ENCODE results near the gene ICE2. TPM values are rescaled to one million over a fixed set of nuclear protein-coding genes. Genes with fewer than 3 reads are reported as not detected.

Gene ICE2
- total RNA-seq, 3 donors from 2014 or later: 31.5 to 47.5 (median 36.3) TPM

GRCh38 chr15:60493166-60493565 is 14.2 kb upstream of the ICE2 start:
- Histone ChIP-seq H3K4me3 (no peak overlapping the region), H3K4me1 (ENCODE audit: low read depth) (no peaks in the 10 kb centered on the region), H3K9me3 (no peaks in the 10 kb centered on the region), H3K36me3 (ENCODE audit: low read depth) (no peaks in the 10 kb centered on the region)
- DNase-seq (no peak), ATAC-seq (no peak)
- TF ChIP-seq, protein P1, sequence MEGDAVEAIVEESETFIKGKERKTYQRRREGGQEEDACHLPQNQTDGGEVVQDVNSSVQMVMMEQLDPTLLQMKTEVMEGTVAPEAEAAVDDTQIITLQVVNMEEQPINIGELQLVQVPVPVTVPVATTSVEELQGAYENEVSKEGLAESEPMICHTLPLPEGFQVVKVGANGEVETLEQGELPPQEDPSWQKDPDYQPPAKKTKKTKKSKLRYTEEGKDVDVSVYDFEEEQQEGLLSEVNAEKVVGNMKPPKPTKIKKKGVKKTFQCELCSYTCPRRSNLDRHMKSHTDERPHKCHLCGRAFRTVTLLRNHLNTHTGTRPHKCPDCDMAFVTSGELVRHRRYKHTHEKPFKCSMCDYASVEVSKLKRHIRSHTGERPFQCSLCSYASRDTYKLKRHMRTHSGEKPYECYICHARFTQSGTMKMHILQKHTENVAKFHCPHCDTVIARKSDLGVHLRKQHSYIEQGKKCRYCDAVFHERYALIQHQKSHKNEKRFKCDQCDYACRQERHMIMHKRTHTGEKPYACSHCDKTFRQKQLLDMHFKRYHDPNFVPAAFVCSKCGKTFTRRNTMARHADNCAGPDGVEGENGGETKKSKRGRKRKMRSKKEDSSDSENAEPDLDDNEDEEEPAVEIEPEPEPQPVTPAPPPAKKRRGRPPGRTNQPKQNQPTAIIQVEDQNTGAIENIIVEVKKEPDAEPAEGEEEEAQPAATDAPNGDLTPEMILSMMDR (IDR thresholded peaks at IDR 0.05): no peak
- intact Hi-C loops (cut with DNase I, micrococcal nuclease): no loop called here

DNA sequence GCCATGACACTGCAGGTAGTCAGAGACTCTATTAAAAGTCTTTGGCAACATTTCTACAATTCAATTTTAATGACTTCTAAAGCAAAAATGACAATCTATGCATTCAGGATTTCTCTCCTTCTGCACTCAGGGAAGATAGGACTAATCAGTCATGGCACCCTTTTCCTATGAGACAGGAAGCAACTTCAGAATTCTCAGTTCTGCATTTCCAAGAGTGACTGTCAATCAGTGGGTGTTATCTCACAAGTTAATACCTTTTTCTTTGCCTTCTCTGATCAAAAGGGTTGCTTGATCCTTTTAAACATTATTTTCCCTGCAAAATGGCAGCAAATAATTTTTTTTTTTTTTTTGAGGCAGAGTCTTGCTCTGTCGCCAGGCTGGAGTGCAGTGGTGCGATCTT is 7.8 kb upstream of the ICE2 start:
- DNase-seq (no peak), ATAC-seq (no peak)
- H3K36me3 ChIP-seq (ENCODE audit: low read depth): no peaks in the 10 kb centered on the region
- TF ChIP-seq, protein P1 (IDR thresholded peaks at IDR 0.05): no peak
- no peaks in the 10 kb centered on the region for H3K4me1 ChIP-seq (ENCODE audit: low read depth)
- no peak overlapping the region for H3K4me3 ChIP-seq
- intact Hi-C loops (cut with DNase I, micrococcal nuclease): no loop called here
- no peaks in the 10 kb centered on the region for H3K9me3 ChIP-seq

GRCh38 chr15:60485365-60486055 is 6.6 kb upstream of the ICE2 start:
- ATAC-seq (no peak), DNase-seq (no peak)
- Histone ChIP-seq H3K4me3 (no peak overlapping the region), H3K36me3 (ENCODE audit: low read depth) (no peaks in the 10 kb centered on the region), H3K9me3 (no peaks in the 10 kb centered on the region), H3K4me1 (ENCODE audit: low read depth) (peaks cover 5% of the 10 kb centered on the region)
- intact Hi-C loops (cut with DNase I, micrococcal nuclease): no loop called here
- TF ChIP-seq, protein P1 (IDR thresholded peaks at IDR 0.05): no peak

DNA sequence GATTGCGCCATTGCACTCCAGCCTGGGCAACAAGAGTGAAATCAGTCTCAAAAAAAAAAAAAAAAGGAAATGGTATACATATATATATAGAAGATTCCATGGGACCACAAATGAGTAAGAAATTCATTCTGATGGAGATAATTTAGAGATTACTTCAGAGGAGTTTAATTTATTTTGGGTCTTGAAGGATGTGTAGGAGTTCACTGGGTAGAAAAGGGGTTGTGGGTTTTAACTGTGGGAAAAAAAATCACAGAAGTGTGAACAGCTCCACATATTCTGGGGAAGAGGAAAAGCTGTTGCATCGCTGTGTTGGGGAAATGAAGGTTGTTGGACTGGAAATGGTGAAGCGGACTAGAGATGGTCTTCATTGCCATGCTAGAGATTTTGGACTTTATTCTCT is 4.1 kb upstream of the ICE2 start:
- ATAC-seq (no peak), DNase-seq (no peak)
- no peaks in the 10 kb centered on the region for H3K36me3 ChIP-seq (ENCODE audit: low read depth)
- H3K9me3 ChIP-seq: no peaks in the 10 kb centered on the region
- TF ChIP-seq, protein P1 (IDR thresholded peaks at IDR 0.05): no peak
- no peak overlapping the region for H3K4me3 ChIP-seq
- H3K4me1 ChIP-seq (ENCODE audit: low read depth): peaks cover 11% of the 10 kb centered on the region
- intact Hi-C loops (cut with DNase I, micrococcal nuclease): no loop called here

GRCh38 chr15:60480888-60481287 is 1.9 kb upstream of the ICE2 start:
- TF ChIP-seq, protein P1 (IDR thresholded peaks at IDR 0.05): no peak
- intact Hi-C loops (cut with DNase I, micrococcal nuclease): no loop called here
- no peak overlapping the region for H3K4me3 ChIP-seq
- peaks cover 11% of the 10 kb centered on the region for H3K4me1 ChIP-seq (ENCODE audit: low read depth)
- DNase-seq (peak in 1 of 3 donors; percentile 57), ATAC-seq (peak; percentile 42)
- no peaks in the 10 kb centered on the region for H3K36me3 ChIP-seq (ENCODE audit: low read depth)
- H3K9me3 ChIP-seq: no peaks in the 10 kb centered on the region

Measured in mucosa of descending colon (tissue), 3 donors.